ENCODE results near the gene DHRSX.
"Not testable (repeated sequence)": the region's sequence is repeated elsewhere in the genome, so short reads cannot be mapped to it uniquely, and the experiment has no call there.

Gene DHRSX

DNA sequence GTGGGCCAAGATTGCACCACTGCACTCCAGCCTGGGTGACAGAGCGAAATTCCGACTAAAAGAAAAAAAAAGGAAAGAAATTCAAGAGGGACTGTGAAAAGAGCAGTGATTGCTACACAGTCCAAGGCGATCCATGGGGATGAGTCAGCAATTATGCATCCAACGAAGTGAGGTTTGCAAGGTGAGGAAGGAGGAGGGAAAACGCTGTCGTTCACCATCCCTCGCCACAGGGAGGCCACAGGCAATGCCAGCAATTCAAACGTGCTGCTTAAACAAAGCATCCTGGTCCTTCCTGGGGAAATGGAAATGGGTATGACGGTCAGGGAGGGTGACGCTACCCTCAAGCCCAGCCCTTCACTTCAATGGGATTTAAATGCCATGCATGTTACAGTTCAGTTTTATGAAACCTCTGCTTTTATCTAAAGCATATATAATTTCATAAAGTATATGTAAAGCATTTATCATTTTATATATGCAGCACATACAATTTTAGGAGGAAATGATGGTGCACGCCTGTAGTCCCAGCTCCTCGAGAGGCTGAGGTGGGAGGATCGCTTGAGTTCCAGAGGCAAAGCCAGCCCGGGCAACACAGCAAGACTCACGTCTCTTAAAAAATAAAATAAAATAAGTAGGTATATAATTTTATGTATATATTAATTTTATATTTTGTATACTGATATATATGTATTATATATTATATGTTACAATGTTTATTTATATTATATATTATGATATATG lies 108.7 kb downstream of the DHRSX start:
- DNase-seq (ENCODE audit: low spot score), result no peak

DNA sequence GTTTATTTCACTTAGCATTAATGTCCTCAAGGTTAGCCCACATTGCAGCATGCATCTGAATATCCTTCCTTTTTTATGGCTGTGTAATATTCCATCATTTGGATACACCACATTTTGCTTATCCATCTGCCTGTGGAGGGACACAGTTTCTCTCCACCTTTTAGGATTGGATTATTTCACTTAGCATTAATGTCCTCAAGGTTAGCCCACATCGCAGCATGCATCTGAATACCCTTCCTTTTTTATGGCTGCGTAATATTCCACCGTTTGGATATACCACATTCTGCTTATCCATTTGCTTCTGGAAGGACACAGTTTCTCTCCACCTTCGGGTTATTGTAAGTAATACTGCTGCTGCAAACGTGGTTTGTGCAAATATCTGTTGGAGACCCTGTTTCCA lies 110.0 kb downstream of the DHRSX start:
- DNase-seq (ENCODE audit: low spot score), result no peak

DNA sequence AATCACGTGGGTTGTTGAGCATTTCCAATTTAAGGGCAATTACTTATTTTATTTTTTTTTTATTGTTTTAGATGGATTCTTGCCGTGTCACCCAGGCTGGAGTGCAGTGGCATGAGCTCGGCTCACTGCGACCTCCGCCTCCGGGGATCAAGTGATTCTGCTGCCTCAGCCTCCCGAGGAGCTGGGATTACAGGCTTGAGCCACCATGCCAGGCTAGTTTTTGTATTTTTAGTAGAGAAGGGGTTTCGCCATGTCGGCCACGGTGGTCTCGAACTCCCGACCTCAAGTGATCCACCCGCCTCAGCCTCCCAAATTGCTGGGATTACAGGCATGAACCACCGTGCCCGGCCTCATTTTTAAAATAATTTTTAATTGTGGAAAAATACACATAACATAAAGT lies 111.0 kb downstream of the DHRSX start:
- DNase-seq (ENCODE audit: low spot score), result not testable (repeated sequence)

DNA sequence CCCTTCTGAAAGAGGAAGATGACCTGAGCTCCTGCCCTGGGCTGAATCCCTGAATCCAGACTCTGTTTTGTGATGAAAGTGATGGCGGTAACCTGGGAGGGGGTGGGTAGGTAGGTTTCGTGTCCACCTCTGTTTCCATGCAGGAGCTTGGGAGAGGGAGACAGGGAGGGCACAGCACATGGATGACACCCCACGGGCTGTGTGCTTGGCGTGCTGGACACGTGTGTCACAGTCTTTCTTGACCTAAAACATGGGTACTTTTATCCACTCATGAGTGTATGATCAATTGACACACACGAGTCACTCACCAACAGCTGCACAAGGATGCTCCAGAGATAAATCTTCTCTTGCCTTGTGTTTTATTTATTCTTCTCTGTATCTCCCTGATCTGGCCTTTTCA lies 111.5 kb downstream of the DHRSX start:
- no peak for DNase-seq (ENCODE audit: low spot score)

DNA sequence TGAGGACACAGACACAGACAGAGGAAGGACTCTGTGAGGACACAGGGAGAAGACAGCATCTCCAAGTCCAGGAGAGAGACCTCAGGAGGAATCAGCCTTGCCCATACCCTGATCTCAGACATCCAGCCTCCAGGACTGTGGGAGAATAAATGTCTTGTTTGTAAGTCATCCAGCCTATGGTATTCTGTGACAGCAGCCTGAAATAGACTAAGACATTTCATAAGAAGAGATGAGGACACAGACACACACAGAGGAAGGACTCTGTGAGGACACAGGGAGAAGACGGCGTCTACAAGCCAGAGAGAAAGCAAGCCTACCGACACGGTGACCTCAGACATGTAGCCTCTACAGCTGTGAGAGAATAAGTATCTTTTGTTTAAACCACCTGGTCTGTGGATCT lies 112.1 kb downstream of the DHRSX start:
- no peak for DNase-seq (ENCODE audit: low spot score)

DNA sequence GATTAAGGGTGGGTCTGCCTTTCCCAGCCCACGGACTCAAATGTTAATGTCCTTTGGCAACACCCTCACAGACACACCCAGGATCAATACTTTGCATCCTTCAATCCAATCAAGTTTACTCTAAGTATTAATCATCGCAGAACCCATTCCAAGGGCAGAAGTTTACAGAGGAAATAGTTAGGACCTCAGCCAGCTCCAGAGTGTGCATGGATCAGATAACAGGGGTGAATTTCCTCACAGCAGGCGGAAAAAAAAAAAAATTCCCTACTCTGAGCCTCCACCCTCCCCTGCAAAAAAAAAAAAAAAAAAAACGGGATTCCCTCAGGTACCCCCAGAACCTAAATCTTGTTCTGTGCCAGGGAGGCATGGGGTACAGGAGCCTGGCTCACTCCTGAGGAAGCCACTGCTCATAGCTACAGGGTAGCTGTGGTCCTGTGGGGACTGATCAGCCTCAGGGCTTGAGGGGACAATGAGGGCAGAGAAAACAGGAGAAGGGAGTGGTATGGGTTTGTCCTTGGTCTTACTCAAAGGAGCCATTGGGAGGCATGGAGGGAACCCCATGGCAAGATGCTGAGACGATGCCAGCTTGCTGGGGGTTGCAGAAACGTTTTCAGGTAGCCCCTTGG lies 113.0 kb downstream of the DHRSX start:
- DNase-seq (ENCODE audit: low spot score), result no peak

DNA sequence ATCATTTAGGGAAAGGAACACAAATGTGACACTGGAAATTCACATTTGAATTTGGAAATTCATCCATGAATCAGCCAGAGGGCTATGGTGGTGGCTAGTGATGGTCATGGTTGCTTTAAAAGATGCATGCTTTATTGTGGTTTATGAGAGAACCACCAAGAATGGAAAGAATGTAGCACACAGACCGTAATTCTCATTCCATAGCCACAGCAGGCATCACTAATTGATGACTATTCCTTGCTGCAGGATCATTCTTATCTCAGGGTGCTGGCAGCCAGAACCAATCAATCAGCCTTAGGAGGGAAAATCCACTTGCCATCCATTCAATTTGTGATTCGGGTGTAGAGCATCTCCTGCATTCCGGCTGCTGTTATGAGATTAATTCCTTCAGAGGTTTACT lies 115.6 kb downstream of the DHRSX start:
- no peak for DNase-seq (ENCODE audit: low spot score)

DNA sequence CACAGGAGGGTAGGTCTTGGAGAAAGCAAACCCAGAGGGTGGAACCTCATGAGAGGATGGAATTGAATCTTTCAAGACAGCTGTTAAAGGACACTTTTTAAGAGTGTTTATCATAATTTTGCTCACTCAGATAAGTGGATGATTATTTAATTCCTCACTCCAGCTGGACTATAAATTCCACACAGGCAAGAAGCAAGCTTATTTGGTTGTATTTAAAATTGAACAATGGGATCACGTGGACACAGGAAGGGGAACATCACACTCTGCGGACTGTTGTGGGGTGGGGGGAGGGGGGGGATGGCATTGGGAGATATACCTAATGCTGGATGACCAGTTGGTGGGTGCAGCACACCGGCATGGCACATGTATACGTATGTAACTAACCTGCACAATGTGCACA lies 116.3 kb downstream of the DHRSX start:
- DNase-seq (ENCODE audit: low spot score), result no peak

DNA sequence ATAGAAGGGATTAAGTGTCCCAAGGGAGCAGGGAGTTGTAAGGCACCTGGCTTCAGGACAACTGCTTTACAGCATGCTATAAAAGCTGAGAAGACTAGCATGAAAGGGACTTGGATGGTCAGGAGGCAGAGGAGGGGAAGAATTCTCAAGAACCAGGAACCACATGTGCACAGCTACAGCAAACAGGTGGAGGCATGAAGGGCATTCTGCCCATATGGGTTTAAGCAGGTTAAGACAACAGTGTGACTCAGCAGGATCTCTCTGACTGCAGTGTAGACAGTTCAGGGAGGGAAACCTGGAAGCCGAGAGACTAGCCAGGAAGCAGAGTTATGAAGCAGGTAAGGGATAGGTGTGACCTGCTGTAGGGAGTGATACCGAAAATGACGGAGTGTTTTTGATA lies 117.0 kb downstream of the DHRSX start:
- DNase-seq (ENCODE audit: low spot score), result no peak

DNA sequence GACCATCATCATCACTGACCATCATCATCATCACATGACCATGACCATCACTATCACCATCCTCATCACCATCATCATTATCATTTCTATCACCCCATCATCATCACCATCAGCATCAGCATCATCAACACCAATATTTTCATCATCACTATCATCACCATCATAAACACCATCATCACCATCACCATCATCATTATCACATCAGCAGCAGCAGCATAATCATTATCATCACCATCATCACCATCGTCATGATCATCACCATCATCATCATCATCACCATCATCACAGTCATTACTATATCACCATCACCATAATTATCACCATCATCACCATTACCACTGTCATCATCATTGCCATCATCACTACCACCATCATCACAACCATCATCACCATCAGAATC lies 117.6 kb downstream of the DHRSX start:
- no peak for DNase-seq (ENCODE audit: low spot score)

DNA sequence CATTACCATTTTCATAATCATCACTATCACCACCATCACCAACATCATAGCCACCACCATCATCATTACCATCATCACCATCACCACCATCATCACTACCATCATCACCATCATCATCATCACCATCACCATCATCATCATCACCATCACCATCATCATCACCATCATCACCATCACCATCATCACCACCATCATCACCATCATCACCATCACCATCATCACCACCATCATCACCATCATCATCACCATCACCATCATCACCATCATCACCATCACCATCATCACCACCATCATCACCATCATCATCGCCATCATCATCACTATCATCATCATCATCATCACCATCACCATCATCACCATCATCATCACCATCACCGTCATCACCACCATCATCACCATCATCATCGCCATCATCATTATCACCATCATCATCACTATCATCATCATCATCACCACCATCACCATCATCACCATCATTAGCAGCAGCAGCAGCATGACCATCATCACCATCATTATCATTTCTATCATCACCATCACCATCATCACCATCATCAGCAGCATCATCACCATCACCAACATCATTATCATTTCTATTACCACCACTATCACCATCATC lies 118.2 kb downstream of the DHRSX start:
- not testable (repeated sequence) for DNase-seq (ENCODE audit: low spot score)

DNA sequence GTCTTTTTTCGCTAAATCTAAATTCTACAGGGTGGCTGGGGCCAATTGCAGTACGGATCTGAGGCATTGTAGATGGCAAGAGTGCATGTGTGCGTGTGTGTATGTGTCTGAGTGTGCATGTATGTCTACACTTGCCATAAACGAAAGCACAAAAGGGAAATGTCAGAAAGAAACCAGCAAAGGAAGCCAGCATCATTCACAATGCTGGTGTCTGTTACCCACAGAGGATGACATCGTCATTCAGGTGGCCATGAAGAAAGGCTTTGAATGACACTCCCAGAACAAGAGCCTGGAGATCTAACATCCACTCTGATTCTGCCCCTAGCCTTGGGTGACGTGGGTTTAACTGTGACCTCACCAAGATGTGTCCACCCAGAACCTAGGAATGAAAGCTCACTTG lies 124.6 kb downstream of the DHRSX start:
- no peak for DNase-seq (ENCODE audit: low spot score)

DNA sequence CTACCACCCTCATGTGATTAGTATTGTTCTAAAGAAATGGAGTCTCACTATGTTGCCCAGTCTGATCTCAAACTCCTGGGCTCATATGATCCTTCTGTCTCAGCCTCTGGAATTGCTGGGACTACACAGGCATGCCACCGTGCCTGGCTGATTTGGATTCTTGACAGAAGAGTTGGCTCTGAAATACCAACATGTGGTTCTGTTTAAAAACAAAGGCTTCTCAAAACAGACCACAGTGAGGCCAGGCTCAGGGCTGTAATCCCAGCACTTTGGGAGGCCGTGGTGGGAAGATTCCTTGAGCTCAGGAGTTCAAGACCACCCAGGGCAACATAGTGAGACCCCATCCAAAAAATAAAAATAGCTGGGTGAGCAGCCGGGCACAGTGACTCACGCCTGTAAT lies 126.7 kb downstream of the DHRSX start:
- no peak for DNase-seq (ENCODE audit: low spot score)

DNA sequence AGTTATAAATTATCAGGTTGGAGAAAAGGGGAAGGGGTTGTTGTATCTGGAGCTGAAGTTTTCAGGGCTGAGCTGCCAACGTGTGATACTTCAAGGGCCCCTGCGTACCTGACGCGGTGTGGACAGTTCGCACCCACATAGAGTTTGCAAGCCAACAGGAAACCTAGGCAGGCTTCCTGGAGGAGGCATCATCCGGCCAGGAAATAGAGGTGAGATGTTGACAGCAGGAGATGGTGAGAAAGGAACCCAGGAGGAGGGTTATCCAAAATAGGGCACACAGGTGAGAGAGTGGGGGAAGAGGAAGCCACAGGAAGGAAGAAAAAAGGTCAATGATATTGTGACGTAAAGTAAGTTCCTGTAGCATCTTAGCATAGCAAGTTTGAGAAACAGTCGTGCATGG lies 127.2 kb downstream of the DHRSX start:
- no peak for DNase-seq (ENCODE audit: low spot score)

DNA sequence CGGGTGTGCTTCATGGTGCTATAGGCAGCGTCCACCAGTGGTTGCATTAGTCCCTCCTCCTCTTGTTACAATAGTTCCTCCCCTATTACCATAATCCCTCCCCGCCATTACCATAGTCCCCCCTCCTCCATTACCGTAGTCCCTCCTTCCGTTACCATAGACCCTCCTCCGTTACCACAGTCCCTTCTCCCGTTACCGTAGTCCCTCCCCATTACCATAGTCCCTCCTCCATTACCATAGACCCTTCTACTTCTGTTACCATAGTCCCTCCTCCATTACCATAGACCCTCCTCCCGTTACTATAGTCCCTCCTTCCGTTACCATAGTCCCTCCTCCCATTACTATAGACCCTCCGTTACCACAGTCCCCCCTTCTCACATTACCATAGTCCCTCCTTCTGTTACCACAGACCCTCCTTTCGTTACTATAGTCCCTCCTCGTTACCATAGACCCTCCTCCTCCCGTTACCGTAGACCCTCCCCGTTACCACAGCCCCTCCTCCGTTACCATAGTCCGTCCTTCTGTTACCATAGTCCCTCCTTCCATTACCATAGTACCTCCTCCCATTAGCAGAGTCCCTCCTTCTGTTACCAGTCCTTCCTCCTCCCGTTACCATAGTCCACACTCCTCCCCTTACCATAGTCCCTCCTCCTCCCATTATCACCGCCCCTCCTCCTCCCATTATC lies 129.6 kb downstream of the DHRSX start:
- DNase-seq (ENCODE audit: low spot score), result no peak

DNA sequence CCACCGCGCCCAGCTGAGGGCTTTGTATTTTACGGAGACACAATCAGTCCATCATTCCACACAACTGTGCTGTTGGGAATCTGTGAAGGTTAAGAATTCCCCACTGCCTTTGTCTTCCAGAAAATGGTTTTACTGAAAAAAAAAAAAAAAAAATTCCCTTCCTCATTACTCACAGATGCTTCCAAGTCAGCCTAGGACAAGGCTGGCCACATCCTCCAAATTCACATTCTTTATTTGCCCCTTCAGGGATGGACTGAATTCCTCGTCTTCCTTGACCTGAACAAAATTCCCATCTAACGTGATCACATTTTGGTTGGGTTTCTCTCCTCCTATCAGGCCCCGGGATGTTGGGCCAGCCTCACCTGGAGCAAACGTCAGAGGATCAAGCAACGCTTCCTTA lies 130.3 kb downstream of the DHRSX start:
- no peak for DNase-seq (ENCODE audit: low spot score)

DNA sequence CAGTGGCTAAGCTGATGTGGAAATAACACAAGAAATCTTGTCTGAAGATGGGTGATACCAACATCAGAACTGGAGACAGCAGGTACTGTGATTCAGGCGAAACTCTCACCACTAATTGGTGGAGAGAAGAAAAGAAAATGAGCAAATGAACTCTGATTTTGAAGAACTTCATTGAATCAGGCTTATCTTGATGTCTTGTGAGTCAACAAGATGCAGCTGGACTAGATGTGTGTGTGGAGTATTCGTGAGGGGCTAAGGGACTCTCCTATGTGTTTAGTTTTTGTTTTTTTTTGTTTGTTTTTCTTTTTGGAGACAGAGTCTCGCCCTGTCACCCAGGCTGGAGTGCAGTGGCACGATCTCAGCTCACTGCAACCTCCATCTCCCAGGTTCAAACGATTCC lies 131.6 kb downstream of the DHRSX start:
- no peak for DNase-seq (ENCODE audit: low spot score)

DNA sequence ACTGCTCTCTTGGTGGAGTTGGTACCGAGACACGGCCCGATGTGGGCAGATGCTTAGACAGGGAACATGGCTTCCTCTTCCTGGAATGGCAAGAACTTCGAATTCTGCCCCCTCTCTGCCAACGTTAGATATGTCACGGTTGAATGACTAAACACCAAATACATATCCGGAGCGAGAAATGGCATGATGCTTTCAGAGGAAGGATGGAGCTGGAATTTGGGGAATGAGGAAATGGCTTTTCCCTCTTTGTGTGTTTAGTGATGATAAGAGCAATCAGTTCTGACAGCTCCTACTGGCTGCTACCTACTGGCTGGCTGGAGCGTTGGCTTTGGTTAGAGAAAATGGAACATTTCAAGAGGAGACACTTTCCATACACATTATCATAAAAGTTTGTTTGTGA lies 140.0 kb downstream of the DHRSX start:
- no peak for DNase-seq (ENCODE audit: low spot score)

DNA sequence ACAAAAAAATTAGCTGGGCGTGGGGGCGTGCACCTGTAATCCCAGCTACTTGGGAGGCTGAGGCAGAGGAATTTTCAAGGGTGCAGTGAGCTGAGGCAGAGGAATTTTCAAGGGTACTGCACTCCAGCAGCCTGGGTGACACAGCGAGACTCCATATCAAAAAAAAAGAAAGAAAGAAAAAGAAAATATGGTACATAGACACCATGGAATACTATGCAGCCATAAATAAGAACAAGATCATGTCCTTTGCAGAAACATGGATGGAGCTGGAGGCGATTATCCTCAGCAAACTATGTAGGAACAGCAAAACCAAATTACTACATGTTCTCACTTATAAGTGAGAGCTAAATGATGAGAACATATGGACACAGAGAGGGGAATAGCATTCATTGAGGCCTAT lies 141.3 kb downstream of the DHRSX start:
- DNase-seq (ENCODE audit: low spot score), result not testable (repeated sequence)

DNA sequence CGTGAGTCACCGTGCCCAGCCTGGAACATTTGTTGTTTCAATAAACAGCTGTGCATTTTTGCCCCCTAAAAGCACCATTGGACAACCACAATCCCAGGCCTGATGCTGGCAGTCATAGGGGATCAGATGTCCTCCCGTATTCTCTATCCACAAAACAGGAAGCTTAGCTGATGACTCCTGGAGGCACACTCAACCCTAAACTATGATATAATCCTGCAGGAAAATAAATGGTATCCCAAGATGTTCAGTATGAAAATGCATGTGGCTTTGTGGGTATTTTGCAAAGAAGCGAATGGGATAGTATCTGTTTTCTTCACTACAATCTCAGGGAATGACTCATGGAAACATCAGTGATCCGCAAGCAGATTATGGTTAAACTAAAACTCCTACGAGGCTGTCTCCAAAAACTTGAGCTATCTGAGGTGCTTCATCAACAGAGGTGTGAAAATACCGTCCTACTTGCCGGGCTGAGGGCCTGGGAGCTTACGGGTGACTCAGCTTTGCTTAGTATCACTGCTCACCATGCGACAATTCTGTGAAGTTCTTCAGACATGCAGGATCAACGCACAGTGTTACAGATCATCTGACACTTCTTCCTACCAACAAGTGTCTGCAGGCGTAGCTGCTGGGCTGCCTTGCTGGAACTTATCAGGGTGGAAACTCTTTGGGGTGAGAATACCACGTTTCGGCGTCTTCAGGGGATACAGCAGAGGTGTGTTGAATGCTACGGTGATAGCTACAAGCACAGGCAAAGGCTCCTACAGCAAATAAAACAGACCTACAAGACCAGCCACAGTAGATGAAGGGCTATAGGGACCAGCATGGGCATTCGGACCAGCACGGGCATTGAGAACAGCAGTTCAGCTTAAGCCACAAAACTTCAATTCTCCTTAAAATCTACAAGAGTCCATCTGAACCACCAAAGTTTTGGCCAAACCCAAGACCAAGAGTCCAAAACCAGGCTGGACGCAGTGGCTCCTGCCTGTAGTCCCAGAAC lies 148.5 kb downstream of the DHRSX start:
- DNase-seq (ENCODE audit: low spot score), result no peak

DNA sequence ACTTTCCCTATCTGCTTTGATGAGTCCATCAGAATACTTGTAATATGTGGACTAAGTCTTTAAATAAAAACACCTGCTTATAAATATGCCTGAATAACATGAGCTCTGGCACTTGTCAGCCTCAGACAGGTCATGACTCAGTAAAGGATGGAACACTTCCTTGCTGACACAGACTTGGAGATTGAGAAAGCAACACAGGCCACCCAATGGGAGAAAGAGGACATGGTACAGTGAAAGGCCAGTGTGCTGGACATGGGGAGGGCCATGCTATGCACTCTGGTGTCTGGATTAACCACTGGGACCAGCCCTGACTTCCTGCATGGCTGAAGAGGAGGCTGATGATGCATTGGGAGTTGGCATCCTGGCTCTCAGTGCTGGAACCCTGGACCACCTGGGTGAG lies 149.5 kb downstream of the DHRSX start:
- no peak for DNase-seq (ENCODE audit: low spot score)

DNA sequence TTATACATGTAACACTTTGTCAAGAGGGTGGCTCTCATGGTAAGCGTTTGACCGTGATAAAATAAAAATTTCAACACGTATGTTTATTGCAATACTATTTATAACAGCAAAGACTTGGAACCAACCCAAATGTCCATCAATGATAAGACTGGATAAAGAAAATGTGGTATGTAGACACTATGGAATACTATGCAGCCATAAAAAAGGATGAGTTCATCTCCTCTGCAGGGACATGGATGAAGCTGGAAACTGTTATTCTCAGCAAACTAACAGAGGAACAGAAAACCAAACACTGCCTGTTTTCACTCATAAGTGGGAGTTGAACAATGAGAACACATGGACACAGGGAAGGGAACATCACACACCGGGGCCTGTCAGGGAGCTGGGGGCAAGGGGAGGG lies 150.1 kb downstream of the DHRSX start:
- DNase-seq (ENCODE audit: low spot score), result not testable (repeated sequence)
